ENCODE results near the gene SLC37A2. TPM values are rescaled to one million over a fixed set of nuclear protein-coding genes. Genes with fewer than 3 reads are reported as not detected.

The SLC37A2 gene
- total and polyA plus RNA-seq, 2 of the 13 experiments (the other 11 are each of a cell fraction or from before 2014, with no cell fraction given): 4.6 to 7.1 TPM

DNA sequence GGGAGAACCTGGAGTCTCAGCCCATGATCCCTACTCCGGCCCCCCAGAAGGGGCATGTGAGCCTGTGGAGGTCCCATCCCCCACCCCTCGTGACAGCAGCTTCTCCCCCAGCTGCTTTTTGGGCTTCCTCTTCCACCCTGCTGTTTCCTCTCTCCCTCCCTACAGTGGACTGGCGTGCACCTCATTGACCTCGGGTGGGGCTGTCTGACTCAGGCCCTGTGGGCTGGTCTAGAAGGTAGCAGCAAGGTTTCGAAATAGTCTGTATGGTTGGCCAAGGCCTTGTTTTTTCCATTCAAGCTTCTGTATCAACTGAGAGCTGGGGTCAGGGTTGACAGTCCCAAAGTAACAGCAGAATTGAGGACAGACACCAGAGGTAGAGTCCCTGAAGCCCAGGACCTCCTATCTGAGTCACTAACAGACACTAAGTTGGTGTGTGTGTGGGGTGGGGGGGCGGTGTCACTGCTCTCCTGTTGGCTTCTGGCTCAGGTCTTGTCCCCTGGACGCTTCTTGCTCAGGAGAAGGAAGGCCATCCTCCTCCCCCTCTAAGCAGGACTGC lies 7.7 kb downstream of the SLC37A2 start (continued):
- TF ChIP-seq RORA (CRISPR knock-in tag; IDR thresholded peaks at IDR 0.05): no peak
- peak; percentile 60; the same call in 1 of the 2 replicates for TF ChIP-seq SALL1 (CRISPR knock-in tag; IDR thresholded peaks at IDR 0.05)
- TF ChIP-seq ZBTB38 (CRISPR knock-in tag; IDR thresholded peaks at IDR 0.05): no peak
- TF ChIP-seq ZNF720 (CRISPR knock-in tag; IDR thresholded peaks at IDR 0.05): no peak
- TF ChIP-seq GATAD2A (CRISPR knock-in tag; IDR thresholded peaks at IDR 0.05): peak; percentile 68
- TF ChIP-seq, protein P1, sequence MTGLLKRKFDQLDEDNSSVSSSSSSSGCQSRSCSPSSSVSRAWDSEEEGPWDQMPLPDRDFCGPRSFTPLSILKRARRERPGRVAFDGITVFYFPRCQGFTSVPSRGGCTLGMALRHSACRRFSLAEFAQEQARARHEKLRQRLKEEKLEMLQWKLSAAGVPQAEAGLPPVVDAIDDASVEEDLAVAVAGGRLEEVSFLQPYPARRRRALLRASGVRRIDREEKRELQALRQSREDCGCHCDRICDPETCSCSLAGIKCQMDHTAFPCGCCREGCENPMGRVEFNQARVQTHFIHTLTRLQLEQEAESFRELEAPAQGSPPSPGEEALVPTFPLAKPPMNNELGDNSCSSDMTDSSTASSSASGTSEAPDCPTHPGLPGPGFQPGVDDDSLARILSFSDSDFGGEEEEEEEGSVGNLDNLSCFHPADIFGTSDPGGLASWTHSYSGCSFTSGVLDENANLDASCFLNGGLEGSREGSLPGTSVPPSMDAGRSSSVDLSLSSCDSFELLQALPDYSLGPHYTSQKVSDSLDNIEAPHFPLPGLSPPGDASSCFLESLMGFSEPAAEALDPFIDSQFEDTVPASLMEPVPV (CRISPR knock-in tag; IDR thresholded peaks at IDR 0.05): no peak
- 0 out of 2 replicates have a peak, but pooled peaks have one; percentile 16 for TF ChIP-seq PPARG (CRISPR knock-in tag; conservative IDR thresholded peaks at IDR 0.05)
- no peak for TF ChIP-seq CENPT (CRISPR knock-in tag; IDR thresholded peaks at IDR 0.05; ENCODE audit: low read depth)
- TF ChIP-seq MED1 (CRISPR knock-in tag; IDR thresholded peaks at IDR 0.05): 0 out of 2 replicates have a peak, but pooled peaks have one; percentile 26
- TF ChIP-seq ZMYM3 (CRISPR knock-in tag; IDR thresholded peaks at IDR 0.05): peak; percentile 40; the same call in 1 of the 2 replicates
- TF ChIP-seq, protein P2, sequence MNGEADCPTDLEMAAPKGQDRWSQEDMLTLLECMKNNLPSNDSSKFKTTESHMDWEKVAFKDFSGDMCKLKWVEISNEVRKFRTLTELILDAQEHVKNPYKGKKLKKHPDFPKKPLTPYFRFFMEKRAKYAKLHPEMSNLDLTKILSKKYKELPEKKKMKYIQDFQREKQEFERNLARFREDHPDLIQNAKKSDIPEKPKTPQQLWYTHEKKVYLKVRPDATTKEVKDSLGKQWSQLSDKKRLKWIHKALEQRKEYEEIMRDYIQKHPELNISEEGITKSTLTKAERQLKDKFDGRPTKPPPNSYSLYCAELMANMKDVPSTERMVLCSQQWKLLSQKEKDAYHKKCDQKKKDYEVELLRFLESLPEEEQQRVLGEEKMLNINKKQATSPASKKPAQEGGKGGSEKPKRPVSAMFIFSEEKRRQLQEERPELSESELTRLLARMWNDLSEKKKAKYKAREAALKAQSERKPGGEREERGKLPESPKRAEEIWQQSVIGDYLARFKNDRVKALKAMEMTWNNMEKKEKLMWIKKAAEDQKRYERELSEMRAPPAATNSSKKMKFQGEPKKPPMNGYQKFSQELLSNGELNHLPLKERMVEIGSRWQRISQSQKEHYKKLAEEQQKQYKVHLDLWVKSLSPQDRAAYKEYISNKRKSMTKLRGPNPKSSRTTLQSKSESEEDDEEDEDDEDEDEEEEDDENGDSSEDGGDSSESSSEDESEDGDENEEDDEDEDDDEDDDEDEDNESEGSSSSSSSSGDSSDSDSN (CRISPR knock-in tag; IDR thresholded peaks at IDR 0.05): peak; percentile 33; the same call in 1 of the 2 replicates
- TF ChIP-seq, protein P3, sequence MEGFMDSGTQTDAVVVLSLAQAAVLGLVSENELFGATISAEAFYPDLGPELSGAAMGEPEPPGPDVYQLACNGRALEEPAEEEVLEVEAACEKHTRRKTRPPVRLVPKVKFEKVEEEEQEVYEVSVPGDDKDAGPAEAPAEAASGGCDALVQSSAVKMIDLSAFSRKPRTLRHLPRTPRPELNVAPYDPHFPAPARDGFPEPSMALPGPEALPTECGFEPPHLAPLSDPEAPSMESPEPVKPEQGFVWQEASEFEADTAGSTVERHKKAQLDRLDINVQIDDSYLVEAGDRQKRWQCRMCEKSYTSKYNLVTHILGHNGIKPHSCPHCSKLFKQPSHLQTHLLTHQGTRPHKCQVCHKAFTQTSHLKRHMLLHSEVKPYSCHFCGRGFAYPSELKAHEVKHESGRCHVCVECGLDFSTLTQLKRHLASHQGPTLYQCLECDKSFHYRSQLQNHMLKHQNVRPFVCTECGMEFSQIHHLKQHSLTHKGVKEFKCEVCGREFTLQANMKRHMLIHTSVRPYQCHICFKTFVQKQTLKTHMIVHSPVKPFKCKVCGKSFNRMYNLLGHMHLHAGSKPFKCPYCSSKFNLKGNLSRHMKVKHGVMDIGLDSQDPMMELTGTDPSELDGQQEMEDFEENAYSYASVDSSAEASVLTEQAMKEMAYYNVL (CRISPR knock-in tag; IDR thresholded peaks at IDR 0.05; ENCODE audit: borderline replicate concordance): peak; percentile 74
- TF ChIP-seq ERF (CRISPR knock-in tag; IDR thresholded peaks at IDR 0.05): no peak
- TF ChIP-seq MATR3 (CRISPR knock-in tag; IDR thresholded peaks at IDR 0.05): no peak
- TF ChIP-seq HNF4A (CRISPR knock-in tag; IDR thresholded peaks at IDR 0.05): peak; percentile 29; the same call in 1 of the 2 replicates
- TF ChIP-seq, protein P4, sequence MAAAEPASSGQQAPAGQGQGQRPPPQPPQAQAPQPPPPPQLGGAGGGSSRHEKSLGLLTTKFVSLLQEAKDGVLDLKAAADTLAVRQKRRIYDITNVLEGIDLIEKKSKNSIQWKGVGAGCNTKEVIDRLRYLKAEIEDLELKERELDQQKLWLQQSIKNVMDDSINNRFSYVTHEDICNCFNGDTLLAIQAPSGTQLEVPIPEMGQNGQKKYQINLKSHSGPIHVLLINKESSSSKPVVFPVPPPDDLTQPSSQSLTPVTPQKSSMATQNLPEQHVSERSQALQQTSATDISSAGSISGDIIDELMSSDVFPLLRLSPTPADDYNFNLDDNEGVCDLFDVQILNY (CRISPR knock-in tag; conservative IDR thresholded peaks at IDR 0.05): no peak
- TF ChIP-seq, protein P5, sequence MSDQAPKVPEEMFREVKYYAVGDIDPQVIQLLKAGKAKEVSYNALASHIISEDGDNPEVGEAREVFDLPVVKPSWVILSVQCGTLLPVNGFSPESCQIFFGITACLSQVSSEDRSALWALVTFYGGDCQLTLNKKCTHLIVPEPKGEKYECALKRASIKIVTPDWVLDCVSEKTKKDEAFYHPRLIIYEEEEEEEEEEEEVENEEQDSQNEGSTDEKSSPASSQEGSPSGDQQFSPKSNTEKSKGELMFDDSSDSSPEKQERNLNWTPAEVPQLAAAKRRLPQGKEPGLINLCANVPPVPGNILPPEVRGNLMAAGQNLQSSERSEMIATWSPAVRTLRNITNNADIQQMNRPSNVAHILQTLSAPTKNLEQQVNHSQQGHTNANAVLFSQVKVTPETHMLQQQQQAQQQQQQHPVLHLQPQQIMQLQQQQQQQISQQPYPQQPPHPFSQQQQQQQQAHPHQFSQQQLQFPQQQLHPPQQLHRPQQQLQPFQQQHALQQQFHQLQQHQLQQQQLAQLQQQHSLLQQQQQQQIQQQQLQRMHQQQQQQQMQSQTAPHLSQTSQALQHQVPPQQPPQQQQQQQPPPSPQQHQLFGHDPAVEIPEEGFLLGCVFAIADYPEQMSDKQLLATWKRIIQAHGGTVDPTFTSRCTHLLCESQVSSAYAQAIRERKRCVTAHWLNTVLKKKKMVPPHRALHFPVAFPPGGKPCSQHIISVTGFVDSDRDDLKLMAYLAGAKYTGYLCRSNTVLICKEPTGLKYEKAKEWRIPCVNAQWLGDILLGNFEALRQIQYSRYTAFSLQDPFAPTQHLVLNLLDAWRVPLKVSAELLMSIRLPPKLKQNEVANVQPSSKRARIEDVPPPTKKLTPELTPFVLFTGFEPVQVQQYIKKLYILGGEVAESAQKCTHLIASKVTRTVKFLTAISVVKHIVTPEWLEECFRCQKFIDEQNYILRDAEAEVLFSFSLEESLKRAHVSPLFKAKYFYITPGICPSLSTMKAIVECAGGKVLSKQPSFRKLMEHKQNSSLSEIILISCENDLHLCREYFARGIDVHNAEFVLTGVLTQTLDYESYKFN (CRISPR knock-in tag; conservative IDR thresholded peaks at IDR 0.05): peak; percentile 57; the same call in 1 of the 2 replicates
- TF ChIP-seq TARDBP (CRISPR knock-in tag; IDR thresholded peaks at IDR 0.05): peak; percentile 77; the same call in 1 of the 2 replicates
